Esophagus muscularis mucosa (tissue), 4 donors: ENCODE results near the gene CEP41. TPM values are rescaled to one million over a fixed set of nuclear protein-coding genes. Genes with fewer than 3 reads are reported as not detected.

Source experiments
- DNase-seq: peaks from one replicate; pipeline ENCODE4 v3.0.0-alpha.2; 2017; ENCODE audit errors: extremely low spot score
- H3K27ac ChIP-seq, 4 donors: fragments of 200-600 bp; sonication (generic); replicated peaks in 1 of 4; 1 replicate in 3 of 4; 2 replicates in 1 of 4; pipeline ENCODE4 v1.5.1; 2016 to 2019; ENCODE audit warnings: mild to moderate bottlenecking in 1 of 4
- H3K27me3 ChIP-seq, 4 donors: fragments of 200-600 bp; sonication (generic); one replicate each; pipeline versions ENCODE4 v1.5.1 to v1.6.0; 2016 to 2019
- H3K36me3 ChIP-seq, 4 donors: fragments of 200-600 bp; sonication (generic); one replicate each; pipeline ENCODE4 v1.5.1; 2016 to 2019
- H3K4me1 ChIP-seq, 4 donors: fragments of 200-600 bp; sonication (generic); one replicate each; pipeline ENCODE4 v1.5.1; 2016 to 2019
- H3K4me3 ChIP-seq, 4 donors: fragments of 200-600 bp; sonication (generic); 1 replicate in 2 of 4; 2 replicates in 2 of 4; pipeline ENCODE4 v1.5.1; 2016 to 2019; ENCODE audit warnings: mild to moderate bottlenecking in 4 of 4, moderate library complexity in 1 of 4
- H3K9me3 ChIP-seq, 4 donors: fragments of 200-600 bp; sonication (generic); 1 replicate in 3 of 4; 2 replicates in 1 of 4; pipeline ENCODE4 v1.5.1; 2016 to 2019
- CTCF ChIP-seq, 3 experiments: fragments of 200-600 bp in 2 of 3; fragments of 450-650 bp in 1 of 3; sonication (generic) in 2 of 3; IDR thresholded peaks; one replicate each; pipeline ENCODE4 v1.5.1; 2017 to 2019; ENCODE audit warnings: antibody characterized with exemption in 3 of 3, mild to moderate bottlenecking in 2 of 3, moderate library complexity in 1 of 3
- EP300 ChIP-seq: sonication (generic); formaldehyde crosslinking; IDR thresholded peaks from one replicate; pipeline ENCODE4 v1.6.1; 2017; ENCODE audit warnings: antibody characterized with exemption
- POLR2A ChIP-seq: fragments of 450-650 bp; IDR thresholded peaks from one replicate; pipeline ENCODE4 v1.6.1; 2017; ENCODE audit warnings: antibody characterized with exemption, moderate library complexity, mild to moderate bottlenecking, low read depth
- POLR2AphosphoS5 ChIP-seq, 2 donors: sonication (generic); formaldehyde crosslinking; IDR thresholded peaks; one replicate each; pipeline ENCODE4 v1.6.1; 2017; ENCODE audit warnings: antibody characterized with exemption in 2 of 2
- WGBS: methylation state at CpG from one replicate; pipeline ENCODE4 v1.1.5; 2018; 5-methylcytosine and 5-hydroxymethylcytosine counted together
- intact Hi-C: fragments of 100-400 bp; cut with DNase I; formaldehyde crosslinking; loops from one replicate; pipeline ENCODE4 v1.15.1; 2023
- total RNA-seq, 4 donors: library from RNA; depleted of rRNA; stranded (reverse); fragments of >200 nt; gene quantifications; one replicate each; pipeline versions ENCODE4 v1.1.0 to v1.2.1, GENCODE V29; 2016

CEP41 gene
- total RNA-seq, 4 donors from 2014 or later: 0.83 to 5.9 (median 2.8) TPM

DNA sequence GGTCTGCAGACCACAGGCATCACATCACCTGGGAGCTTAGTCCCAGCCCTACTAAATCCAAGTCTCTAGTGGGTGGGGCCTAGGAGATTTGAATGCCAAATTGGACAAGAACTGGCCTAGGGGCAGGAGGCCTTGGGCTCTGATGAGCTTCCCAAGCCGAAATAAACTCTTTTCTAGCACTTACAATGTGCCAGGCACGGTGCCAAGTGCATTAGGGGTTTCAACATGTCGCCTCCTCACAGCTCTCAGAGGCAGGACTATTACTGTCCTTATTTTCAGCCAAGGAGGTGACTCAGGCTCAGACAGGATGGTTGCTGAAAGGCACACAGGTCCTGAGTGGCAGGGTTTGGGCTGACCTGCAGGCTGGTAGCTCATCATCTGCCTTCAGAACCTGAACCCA, 69.8 kb downstream of the CEP41 start:
- intact Hi-C loops: no loop called here
- H3K36me3 ChIP-seq: no peaks in the 10 kb centered on the region
- H3K27ac ChIP-seq: peak overlapping the region in 3 of 4 donors; percentile 25 to 87 (median 40)
- H3K4me3 ChIP-seq: no peak overlapping the region
- no peak for DNase-seq
- no peaks in the 10 kb centered on the region for H3K9me3 ChIP-seq
- TF ChIP-seq CTCF (IDR thresholded peaks at IDR 0.05) (no peak), EP300 (no peak), POLR2A (no peak), POLR2AphosphoS5 (IDR thresholded peaks at IDR 0.05) (no peak)
- H3K4me1 ChIP-seq: peaks cover 12 to 60% (median 56%) of the 10 kb centered on the region in 4 donors
- 60% methylated on average over 1 of the region's 3 CpGs for WGBS
- no peaks in the 10 kb centered on the region for H3K27me3 ChIP-seq

- DNase-seq: no peak
- TF ChIP-seq POLR2AphosphoS5 (IDR thresholded peaks at IDR 0.05) (no peak), CTCF (IDR thresholded peaks at IDR 0.05) (no peak), EP300 (no peak), POLR2A (no peak)
- intact Hi-C loops: no loop called here
- Histone ChIP-seq H3K4me1 (peaks cover 12 to 64% (median 56%) of the 10 kb centered on the region in 4 donors), H3K27me3 (no peaks in the 10 kb centered on the region), H3K27ac (no peak overlapping the region), H3K9me3 (no peaks in the 10 kb centered on the region), H3K36me3 (no peaks in the 10 kb centered on the region), H3K4me3 (no peak overlapping the region)
- WGBS: 58% methylated on average over 3 of the region's 3 CpGs
Observed at GRCh38 chr7:130369831-130370550, 70.8 kb downstream of the CEP41 start.

- no peak overlapping the region for H3K27ac ChIP-seq
- 64% methylated on average over 8 of the region's 10 CpGs for WGBS
- TF ChIP-seq EP300 (no peak), POLR2A (no peak), POLR2AphosphoS5 (IDR thresholded peaks at IDR 0.05) (no peak), CTCF (IDR thresholded peaks at IDR 0.05) (no peak)
- no peaks in the 10 kb centered on the region for H3K9me3 ChIP-seq
- intact Hi-C loops: no loop called here
- H3K27me3 ChIP-seq: no peaks in the 10 kb centered on the region
- peaks cover 12 to 58% (median 52%) of the 10 kb centered on the region in 4 donors for H3K4me1 ChIP-seq
- DNase-seq: no peak
- no peak overlapping the region for H3K4me3 ChIP-seq
- H3K36me3 ChIP-seq: no peaks in the 10 kb centered on the region
Observed at GRCh38 chr7:130369110-130369711, 71.6 kb downstream of the CEP41 start.

GRCh38 chr7:130367836-130368746, 72.7 kb downstream of the CEP41 start:
- TF ChIP-seq POLR2AphosphoS5 (IDR thresholded peaks at IDR 0.05) (no peak), CTCF (IDR thresholded peaks at IDR 0.05) (no peak), POLR2A (no peak), EP300 (no peak)
- DNase-seq: no peak
- H3K9me3 ChIP-seq: no peaks in the 10 kb centered on the region
- 91% methylated on average over 9 of the region's 19 CpGs for WGBS
- no peak overlapping the region for H3K4me3 ChIP-seq
- no peaks in the 10 kb centered on the region for H3K36me3 ChIP-seq
- H3K27ac ChIP-seq: no peak overlapping the region
- H3K27me3 ChIP-seq: no peaks in the 10 kb centered on the region
- peaks cover 8 to 47% (median 41%) of the 10 kb centered on the region in 4 donors for H3K4me1 ChIP-seq
- intact Hi-C loops: no loop called here
